HepG2 (cell line): Measurements from ENCODE around the gene DDOST. TPM values are rescaled to one million over a fixed set of nuclear protein-coding genes. Genes with fewer than 3 reads are reported as not detected.

ENCODE experiments used
- ATAC-seq: fragments of 200-7000 bp; cut with Tn5 transposase; 3 replicates; pipeline ENCODE4 v1.9.1; 2020; ENCODE audit warnings: mild to moderate bottlenecking, moderate library complexity
- BruUV-seq: library from RNA; stranded (reverse); fragments of 400-500 nt; replicated peaks from 2 replicates; lab custom pipeline; 2021; lab: Mats Ljungman, UMichigan
- CTCF ChIA-PET: fragments of 300-600 bp; formaldehyde crosslinking; extraction: SDS; loops from one replicate; lab custom pipeline; 2021; ENCODE audit warnings: low total read pairs, inconsistent platforms, low intra/inter-chr PET ratio; lab: Yijun Ruan, JAX
- POLR2A ChIA-PET: fragments of 350-600 bp; sonication (Branson Sonifier 250); formaldehyde crosslinking; loops from one replicate; lab custom pipeline; 2020; ENCODE audit warnings: antibody characterized with exemption, inconsistent platforms; lab: Yijun Ruan, JAX
- DNase-seq: peaks from one replicate; pipeline ENCODE4 v3.0.0-alpha.2; 2015; ENCODE audit warnings: low spot score
- FAIRE-seq: peaks from 3 replicates; lab custom pipeline; 2011; peaks lifted over from hg19 to GRCh38; lab: Jason Lieb, UNC
- H2AFZ ChIP-seq: one replicate; pipeline ENCODE4 v1.6.1; 2011; ENCODE audit warnings: low read length, inconsistent platforms
- H3K27ac ChIP-seq: fragments of 300-600 bp; 3 replicates; pipeline ENCODE4 v1.8.0; 2011; ENCODE audit warnings: mixed run types, mild to moderate bottlenecking, mixed read lengths, low read length, inconsistent platforms; ENCODE audit not compliant: insufficient read depth; ENCODE audit errors: extremely low read length
- H3K27me3 ChIP-seq, 2 experiments: fragments of 200-600 bp in 1 of 2; 2 replicates in 1 of 2; 3 replicates in 1 of 2; pipeline versions ENCODE4 v1.6.0 to v1.8.0; 2011; ENCODE audit warnings: low read length in 2 of 2, mild to moderate bottlenecking in 2 of 2, moderate library complexity in 2 of 2, inconsistent platforms in 1 of 2; ENCODE audit not compliant: insufficient read depth in 2 of 2, control insufficient read depth in 1 of 2
- H3K36me3 ChIP-seq, 2 experiments: fragments of 200-600 bp in 1 of 2; replicated peaks in 1 of 2; 2 replicates in 1 of 2; 3 replicates in 1 of 2; pipeline versions ENCODE4 v1.5.1 to v1.8.0; 2011; ENCODE audit warnings: low read length in 2 of 2, inconsistent platforms in 1 of 2; ENCODE audit not compliant: insufficient read depth in 2 of 2, control insufficient read depth in 1 of 2
- H3K4me1 ChIP-seq: 2 replicates; pipeline ENCODE4 v1.5.1; 2012; ENCODE audit warnings: low read length, inconsistent platforms; ENCODE audit not compliant: insufficient read depth
- H3K4me2 ChIP-seq: 2 replicates; pipeline ENCODE4 v1.6.0; 2011; ENCODE audit warnings: low read depth, low read length, inconsistent platforms
- H3K4me3 ChIP-seq, 3 experiments: fragments of 200-600 bp in 1 of 3; sonication (generic), shearing (Covaris generic) in 1 of 3; replicated peaks in 1 of 3; 2 replicates each; pipeline ENCODE4 v1.5.1; 2011 to 2016; ENCODE audit warnings: low read length in 3 of 3, inconsistent platforms in 2 of 3, low read depth in 2 of 3, mild to moderate bottlenecking in 2 of 3, control low read depth in 1 of 3, mixed read lengths in 1 of 3; ENCODE audit not compliant: insufficient read depth in 1 of 3
- H3K79me2 ChIP-seq: one replicate; pipeline ENCODE4 v1.6.1; 2011; ENCODE audit warnings: low read length, inconsistent platforms; ENCODE audit not compliant: insufficient read depth
- H3K9ac ChIP-seq: 2 replicates; pipeline ENCODE4 v1.6.0; 2011; ENCODE audit warnings: mild to moderate bottlenecking, low read depth, low read length, inconsistent platforms; ENCODE audit not compliant: insufficient read depth
- H3K9me3 ChIP-seq: 2 replicates; pipeline ENCODE4 v1.5.1; 2012; ENCODE audit warnings: mild to moderate bottlenecking, low read length
- H4K20me1 ChIP-seq: 2 replicates; pipeline ENCODE4 v1.6.0; 2011; ENCODE audit warnings: inconsistent platforms, mild to moderate bottlenecking, low read length, moderate library complexity; ENCODE audit not compliant: insufficient read depth
- LRRFIP1 ChIP-seq: sonication (generic); formaldehyde crosslinking; conservative IDR thresholded peaks from 2 replicates; pipeline ENCODE4 v1.4.0; 2020; ENCODE audit warnings: missing genetic modification reagents
- WGBS: methylation state at CpG from one replicate; pipeline ENCODE4 v1.1.6; 2017; ENCODE audit warnings: low lambda C conversion rate; 5-methylcytosine and 5-hydroxymethylcytosine counted together
- in situ Hi-C: cut with HindIII; loops from 2 replicates; pipeline ENCODE4 v1.10.0; 2017; ENCODE audit warnings: low pct_unique_long_range_greater_than_20kb; ENCODE audit not compliant: extremely low pct_ligation_motif_present
- intact Hi-C: fragments of 100-400 bp; cut with micrococcal nuclease; formaldehyde crosslinking; loops from one replicate; pipeline ENCODE4 v1.10.0; 2022; ENCODE audit not compliant: unreplicated experiment
- polyA plus RNA-seq, 8 experiments: library from polyadenylated mRNA; depleted of rRNA in 3 of 8; stranded (reverse) in 7 of 8; unstranded in 1 of 8; fragments of >200 nt; fragmentation: Illumina TruSeq in 4 of 8; extraction: Trizol in 4 of 8; gene quantifications; 2 replicates each; pipeline versions ENCODE4 v1.2.1 to v1.2.3, GENCODE V29; 2011 to 2016; ENCODE audit warnings: low read depth in 4 of 8, missing spikeins in 1 of 8, mixed read lengths in 1 of 8; ENCODE audit not compliant: insufficient read depth in 1 of 8
- total RNA-seq, 5 experiments: library from RNA; depleted of rRNA; stranded (reverse); fragments of >200 nt; fragmentation: Illumina TruSeq; extraction: Trizol; gene quantifications; 2 replicates each; pipeline ENCODE4 v1.2.3, GENCODE V29; 2016; ENCODE audit warnings: low read depth in 1 of 5
- TF ChIP-seq, protein P1 (sequence below): sonication (generic); formaldehyde crosslinking; IDR thresholded peaks from 2 replicates; pipeline ENCODE4 v1.5.1; 2020; ENCODE audit warnings: missing genetic modification reagents, mild to moderate bottlenecking, borderline replicate concordance

DDOST gene
- total and polyA plus RNA-seq, 2 of the 13 experiments (the other 11 are each of a cell fraction or from before 2014, with no cell fraction given) = 335 to 494 TPM

DNA sequence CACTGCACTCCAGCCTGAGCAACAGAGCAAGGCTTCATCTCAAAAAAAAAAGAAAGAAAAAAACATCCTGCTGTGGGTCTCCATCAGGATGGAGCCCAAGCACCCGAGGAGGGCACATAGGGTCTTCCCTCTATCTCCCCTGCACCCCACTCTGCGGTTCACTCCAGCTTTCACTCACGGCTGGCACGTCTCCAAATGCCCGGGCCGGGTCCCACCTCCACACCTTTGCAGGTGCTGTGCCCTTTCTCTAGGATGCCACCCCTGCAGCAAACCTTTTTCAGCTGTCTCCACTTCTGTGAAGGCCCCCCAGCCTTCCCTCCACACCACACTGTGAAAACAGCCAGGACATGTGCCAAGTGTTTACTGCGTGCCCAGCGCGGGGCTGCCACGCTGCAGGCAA lies 22.4 kb upstream of the DDOST start:
- Histone ChIP-seq H3K4me2 (no peak overlapping the region), H3K9ac (no peak overlapping the region), H2AFZ (no peak overlapping the region), H3K4me3 (no peak overlapping the region), H3K27ac (no peak overlapping the region), H3K36me3 (no peaks in the 10 kb centered on the region), H3K9me3 (no peaks in the 10 kb centered on the region), H3K27me3 (peaks cover 2 to 57% of the 10 kb centered on the region in 2 experiments; a peak in 4 of 5 replicates)
- BruUV-seq = no TSS peak
- intact Hi-C loops = no loop called here
- 48% methylated on average over 10 of the region's 10 CpGs for WGBS
- DNase-seq (no peak), FAIRE-seq (no peak), ATAC-seq (no peak)
- CTCF ChIA-PET = no interaction called here
- in situ Hi-C loops = no loop called here
- TF ChIP-seq LRRFIP1 (CRISPR knock-in tag) = no peak
- TF ChIP-seq, protein P1, sequence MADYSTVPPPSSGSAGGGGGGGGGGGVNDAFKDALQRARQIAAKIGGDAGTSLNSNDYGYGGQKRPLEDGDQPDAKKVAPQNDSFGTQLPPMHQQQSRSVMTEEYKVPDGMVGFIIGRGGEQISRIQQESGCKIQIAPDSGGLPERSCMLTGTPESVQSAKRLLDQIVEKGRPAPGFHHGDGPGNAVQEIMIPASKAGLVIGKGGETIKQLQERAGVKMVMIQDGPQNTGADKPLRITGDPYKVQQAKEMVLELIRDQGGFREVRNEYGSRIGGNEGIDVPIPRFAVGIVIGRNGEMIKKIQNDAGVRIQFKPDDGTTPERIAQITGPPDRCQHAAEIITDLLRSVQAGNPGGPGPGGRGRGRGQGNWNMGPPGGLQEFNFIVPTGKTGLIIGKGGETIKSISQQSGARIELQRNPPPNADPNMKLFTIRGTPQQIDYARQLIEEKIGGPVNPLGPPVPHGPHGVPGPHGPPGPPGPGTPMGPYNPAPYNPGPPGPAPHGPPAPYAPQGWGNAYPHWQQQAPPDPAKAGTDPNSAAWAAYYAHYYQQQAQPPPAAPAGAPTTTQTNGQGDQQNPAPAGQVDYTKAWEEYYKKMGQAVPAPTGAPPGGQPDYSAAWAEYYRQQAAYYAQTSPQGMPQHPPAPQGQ (CRISPR knock-in tag) = no peak
- TF ChIP-seq, all 625 proteins: peak for 0
- Histone ChIP-seq H4K20me1 (no peaks in the 10 kb centered on the region), H3K4me1 (peaks cover 39% of the 10 kb centered on the region), H3K79me2 (no peaks in the 10 kb centered on the region)
- POLR2A ChIA-PET = no interaction called here
